Activated CD8-positive, alpha-beta memory T cell treated with anti-CD3 and anti-CD28 coated beads for 24 hours (primary cell): Measurements from ENCODE around the gene COX4I1.
"Not testable (repeated sequence)": the region's sequence is repeated elsewhere in the genome, so short reads cannot be mapped to it uniquely, and the experiment has no call there.

Experiments used
- DNase-seq: peaks from one replicate; pipeline ENCODE4 v3.0.0-alpha.2; 2020

The COX4I1 gene

DNA sequence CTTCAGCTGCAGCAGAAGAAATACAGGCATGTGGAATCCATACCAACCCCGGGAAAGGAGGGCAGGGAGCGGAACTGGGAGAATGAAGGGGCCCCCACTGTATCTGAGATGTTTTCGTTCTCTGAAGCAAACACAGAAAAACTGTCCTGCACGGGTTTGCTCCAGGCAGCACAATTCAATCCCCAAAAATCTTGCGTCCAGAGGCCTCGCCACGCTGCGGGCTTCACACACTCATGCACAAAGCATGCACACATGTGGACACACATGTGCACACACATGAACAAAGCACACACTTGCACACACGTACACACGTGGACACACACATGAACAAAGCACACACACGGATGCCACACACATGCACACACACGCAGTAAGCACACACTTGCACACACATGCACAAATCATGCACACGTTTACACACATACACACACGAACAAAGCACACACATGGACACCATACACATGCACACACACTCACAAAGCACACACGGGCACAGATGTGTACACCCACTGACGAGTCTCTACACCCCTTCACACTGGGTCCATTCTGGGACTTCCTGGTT lies 27.3 kb downstream of the COX4I1 start:
- DNase-seq, result no peak

DNA sequence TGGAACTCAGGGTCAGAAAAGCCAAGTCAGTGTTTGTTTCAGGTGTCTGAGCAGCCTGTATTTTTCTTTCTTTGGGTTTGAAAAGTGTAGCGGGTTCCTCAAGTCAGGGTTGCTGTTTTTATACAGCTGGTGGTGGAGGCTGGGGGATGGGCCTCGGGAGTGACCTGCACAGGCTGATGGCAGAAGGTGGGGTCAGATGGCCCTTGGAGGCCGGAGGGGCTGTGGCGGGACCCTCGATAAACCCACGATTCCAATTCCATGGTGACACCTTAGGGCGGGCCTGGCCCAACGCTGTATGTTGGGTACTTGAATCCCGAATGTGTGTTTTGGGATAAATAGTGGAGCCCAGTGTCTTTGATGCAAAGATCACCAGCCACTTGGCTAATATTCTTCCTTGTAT lies 28.7 kb downstream of the COX4I1 start:
- DNase-seq, result no peak

DNA sequence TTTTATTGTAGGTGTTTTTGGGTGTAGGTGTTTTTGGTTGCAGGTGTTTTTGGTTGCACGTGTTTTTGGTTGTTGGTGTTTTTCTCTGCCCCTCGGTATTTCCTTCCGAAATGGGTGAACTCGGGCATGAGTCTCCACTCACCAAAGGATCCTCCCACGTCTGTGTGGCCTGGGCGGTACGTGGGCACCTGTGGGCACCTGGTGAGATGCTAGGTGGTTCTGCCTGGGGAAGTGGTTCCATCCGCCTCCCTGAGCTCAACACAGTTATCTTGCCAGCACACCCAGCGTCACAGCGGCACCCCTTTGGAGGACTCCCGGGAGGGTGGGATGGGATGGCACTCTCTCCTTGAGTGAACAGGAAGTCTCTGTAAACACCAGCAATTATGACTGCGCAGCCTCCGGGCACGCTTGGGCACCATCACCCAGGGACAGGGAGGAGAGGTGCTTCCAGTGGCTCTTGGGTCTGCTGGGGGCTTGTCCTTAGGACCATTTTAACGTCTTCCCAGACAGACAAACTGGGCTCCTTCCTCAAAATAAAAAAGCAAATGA lies 29.8 kb downstream of the COX4I1 start:
- no peak for DNase-seq

DNA sequence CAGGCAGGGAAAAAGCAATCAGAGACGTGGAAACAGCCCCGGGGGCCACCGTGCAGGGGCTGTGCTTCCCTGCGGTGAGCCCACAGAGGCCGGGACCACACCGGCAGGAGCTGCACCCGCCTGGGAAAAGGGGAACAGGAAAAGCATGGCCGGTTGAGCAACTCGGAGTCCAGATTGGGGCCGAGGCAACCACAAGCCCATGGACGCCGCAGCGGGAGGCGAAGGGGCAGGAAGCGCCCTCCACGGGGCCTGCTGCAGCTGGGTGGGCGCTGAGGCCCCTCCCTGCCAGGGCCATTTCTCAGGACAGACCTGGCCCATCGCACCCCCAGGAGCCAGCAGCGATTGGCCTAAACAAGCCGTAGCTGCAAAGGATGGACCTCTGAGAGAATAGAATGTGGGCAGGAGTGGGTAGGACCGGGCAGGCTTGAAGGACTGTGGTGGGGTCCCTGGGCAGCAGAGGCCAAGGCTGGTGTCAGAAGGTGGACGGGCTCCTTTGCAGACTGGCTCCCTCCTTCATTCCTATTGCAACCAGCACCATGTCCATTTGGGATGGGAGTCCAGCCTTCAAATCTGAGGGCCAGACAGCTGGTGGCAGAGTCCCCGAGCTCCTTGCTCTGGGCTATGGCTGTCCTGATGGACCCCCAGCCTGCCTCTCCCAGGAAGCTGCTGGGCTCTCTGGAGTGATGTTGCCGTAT lies 30.4 kb downstream of the COX4I1 start:
- DNase-seq, result no peak

DNA sequence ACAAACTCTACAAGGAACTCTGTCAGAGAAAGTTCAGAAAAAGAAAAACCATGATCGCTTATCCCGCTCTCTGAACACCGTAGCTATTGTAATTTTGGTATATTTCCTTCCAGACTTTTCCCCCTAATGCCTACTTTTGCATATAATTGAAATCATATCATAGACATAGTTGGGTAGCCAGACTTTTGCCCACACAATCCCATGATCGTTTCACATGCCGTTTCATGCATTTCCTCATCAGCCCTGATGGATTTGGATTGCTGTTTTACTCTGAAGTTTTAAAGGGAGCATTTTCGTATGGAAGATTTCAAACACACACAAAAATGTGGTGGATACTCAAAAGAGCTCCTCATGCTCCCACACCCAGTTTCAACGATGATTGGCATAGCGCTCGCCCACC lies 31.3 kb downstream of the COX4I1 start:
- DNase-seq, result no peak

DNA sequence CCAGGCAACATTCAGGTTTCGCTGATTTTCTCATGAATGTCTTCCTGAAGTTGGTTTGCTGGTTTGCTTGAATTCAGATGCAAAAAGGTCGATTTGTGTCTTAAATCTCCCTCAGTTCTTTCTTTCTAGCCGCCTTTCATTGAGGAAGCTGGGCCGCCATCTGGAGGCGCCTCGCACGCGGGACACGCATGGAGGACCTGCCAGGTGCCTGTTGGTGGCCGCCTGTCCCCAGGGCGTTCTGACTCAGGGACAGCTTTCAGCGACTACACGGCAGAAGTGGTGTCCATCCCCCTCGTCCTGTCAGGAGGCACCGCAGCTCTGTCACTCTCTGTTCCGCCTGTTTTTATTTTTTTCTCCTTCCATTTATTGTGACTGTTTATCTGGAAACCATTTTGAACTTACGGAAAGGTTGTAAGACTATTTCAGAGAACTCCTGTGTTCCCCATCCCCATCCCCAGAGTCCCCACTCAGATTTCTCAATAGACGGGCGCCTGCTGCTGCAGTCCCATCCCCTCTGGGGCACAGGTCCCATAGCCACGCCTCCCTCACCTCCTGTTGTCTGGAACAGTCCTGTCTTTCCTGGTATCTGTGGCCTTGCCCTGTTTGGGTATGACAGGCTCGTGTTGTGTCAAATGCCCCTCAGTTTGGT lies 33.2 kb downstream of the COX4I1 start:
- no peak for DNase-seq

DNA sequence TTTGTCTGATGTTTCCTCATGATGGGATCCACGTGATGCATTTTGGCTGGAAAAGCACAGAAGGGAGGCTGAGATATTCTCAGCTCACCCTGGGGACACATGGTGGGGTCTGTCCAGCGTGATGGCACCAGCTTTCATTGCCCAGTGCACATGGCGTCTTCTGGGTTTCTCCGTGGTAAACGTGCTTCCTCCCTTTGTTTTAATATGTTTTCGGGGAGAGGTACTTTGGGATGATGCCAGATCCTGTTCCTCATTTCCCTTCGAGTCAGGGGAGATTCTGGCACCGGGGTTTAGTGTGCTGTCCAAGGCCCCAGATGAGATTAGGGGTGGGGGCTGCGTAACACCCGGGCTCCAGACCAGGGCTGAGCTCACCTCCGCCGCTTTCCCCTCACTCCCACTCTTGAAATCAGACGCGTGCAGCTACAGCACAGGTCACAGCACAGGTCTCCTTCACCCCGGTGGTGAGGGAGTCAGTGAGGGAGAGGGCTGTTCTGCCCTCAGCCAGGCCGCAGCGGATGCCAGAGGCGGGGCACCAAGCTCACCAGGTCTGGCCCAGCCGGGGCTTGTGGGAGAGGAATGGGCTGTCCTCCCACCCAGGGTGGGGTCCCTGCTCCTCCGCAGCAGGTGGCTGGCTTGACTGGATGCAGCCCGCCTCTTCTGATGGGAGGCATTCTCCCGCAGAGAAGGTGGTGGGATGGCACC lies 33.9 kb downstream of the COX4I1 start:
- no peak for DNase-seq

DNA sequence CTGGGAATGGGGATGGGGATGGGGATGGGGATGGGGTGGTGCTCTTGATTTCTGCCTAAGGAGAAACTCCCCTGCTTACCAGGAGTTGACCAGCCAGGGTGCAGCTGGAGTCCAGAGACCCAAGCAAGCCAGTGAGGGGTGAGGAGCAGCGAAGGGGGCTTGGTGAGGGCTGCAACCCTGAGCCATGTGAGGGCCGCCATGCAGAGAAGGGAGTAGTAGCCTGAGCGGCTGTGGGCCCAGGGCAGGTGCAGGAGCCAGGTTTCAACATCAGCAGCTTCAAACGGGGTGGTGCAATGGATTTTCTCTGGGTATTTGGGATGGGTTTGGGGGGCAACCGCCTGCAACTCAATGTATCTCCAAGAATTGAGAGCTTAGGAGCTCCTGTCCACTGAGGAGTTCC lies 35.2 kb downstream of the COX4I1 start:
- DNase-seq, result no peak

DNA sequence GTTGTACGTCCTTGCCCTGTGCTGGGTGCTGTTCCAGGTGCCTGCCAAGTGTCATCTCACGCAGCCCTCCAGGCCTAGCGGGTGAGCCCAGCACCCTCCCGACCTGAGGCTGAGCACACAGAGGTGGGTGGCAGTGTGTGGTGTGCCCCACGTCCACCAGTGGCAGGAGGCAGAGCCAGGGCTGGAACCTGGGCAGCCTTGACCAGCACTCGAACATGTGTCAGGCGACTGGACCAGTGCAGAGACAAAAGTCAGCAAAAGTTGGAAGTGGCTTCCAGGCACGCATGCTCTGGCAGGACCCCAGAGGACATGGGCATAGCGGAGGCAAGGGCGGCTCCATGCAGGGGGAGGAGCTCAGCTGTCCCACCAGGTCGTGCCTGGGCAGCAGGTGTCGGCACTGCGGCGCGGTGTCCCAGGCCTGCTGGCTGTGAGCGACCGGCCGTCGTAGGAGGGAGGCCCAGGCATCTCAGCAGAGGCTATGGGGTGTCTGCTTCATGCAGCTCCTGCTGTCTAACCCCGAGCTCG lies 35.8 kb downstream of the COX4I1 start:
- no peak for DNase-seq

DNA sequence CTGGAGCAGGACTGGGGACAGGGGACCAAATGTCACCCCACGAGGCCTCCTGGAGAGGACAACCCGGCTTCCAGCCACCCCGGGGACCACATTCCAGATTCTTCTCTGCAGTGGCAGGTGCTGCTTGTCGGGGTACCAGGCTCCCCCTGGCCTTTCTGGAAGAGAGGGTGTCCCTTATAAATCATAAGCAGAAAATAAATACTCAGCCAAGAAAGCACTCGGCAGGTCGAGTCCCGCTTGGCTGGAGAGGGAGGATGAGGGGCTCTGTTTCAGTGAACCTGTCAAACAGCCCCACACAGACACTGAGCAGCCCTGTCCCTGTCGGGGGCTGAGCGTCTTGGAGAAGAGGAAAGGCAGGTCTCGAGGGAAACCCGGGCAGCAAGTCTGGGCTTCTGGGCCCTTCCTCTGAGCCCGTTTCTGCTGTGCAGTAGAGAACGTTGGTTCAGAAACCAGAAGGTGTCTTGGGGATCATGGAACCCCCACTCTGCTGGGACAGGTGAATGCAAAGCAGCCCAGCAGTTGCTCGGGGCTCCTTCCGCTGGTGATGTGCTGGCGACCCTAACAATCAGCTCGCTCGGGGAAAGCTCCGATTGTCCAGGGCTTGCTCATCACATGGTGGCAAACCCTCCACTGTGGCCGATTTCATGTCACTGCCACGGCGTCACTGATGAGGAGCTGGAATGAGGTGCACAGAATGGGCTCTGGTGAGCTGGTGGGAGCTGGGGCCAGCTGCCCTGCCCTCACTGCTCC lies 36.6 kb downstream of the COX4I1 start:
- DNase-seq, result no peak

DNA sequence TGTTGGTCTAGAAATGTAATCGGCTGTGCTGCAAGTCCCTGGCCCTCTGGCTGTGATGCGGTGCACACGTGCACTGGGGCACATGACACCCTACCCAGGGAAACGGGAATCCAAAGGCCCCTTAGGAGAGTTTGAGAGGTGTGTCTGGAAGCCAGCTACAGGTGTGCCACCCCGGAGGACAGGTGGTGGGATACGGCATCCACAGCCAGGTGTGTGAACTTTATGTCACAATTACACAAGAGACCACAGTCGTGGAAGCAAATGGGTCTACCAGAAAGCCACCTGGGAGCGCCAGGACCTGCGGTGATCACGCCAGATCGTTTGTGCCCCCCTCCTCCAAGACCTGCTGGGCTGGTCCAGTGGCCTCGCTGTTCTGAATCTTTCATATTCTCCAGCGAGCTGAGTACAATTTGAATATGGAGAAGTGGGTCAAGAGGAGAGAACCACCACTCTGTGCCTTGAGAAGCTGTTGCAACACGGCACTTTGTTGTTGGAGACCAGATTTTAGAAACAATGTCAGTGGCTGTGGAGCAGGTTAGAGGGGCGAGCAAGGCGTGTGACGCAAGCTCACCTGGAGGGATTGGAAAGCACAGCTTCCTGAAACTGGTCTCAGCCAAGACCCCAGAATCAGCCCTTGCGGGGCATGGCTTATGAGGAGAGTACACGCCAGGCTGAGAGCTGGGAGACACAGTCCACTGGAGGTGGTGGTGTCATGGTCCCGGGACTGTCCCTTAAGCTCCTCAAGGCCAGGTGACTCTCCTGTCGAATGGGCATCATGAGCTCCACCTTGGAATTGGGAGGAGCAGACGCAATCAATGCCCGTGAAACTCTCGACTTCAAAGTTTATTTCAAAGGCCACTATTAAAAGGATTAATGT lies 37.4 kb downstream of the COX4I1 start:
- DNase-seq, result no peak

DNA sequence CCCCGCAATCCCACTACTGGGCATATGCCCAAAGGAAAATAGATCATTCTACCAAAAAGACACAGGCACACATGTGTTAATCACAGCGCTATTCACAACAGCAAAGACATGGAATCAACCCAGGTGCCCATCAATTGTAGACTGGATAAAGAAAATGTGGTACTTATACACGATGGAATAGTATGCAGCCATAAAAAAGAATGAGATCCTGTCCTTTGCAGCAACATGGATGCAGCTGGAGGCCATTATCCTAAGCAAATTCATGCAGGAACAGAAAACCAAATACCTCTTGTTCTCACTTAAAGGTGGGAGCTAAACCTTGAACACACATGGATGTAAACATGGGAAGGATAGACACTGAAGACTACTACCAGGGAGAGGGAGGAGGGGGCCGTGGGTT lies 38.2 kb downstream of the COX4I1 start:
- DNase-seq, result not testable (repeated sequence)

DNA sequence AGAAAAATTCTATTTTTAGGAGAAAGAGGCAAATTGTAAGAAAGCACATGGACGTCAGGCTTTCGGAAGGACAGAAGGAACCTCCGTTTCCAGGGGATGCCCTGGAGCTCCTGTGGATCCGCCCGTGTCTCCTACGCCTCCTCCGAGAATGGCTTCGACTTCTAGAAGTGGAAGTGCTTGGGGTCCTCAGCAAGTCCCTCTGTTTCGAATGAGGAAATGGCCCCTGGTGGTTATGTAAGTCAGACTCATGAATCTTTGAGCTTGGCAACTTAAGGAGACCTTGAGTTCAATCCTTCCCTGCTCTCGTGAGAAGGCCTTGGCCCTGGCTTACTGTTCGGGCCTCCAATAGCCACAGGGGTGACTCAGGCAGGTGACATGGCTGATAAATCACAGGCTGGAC lies 38.9 kb downstream of the COX4I1 start:
- DNase-seq, result no peak

DNA sequence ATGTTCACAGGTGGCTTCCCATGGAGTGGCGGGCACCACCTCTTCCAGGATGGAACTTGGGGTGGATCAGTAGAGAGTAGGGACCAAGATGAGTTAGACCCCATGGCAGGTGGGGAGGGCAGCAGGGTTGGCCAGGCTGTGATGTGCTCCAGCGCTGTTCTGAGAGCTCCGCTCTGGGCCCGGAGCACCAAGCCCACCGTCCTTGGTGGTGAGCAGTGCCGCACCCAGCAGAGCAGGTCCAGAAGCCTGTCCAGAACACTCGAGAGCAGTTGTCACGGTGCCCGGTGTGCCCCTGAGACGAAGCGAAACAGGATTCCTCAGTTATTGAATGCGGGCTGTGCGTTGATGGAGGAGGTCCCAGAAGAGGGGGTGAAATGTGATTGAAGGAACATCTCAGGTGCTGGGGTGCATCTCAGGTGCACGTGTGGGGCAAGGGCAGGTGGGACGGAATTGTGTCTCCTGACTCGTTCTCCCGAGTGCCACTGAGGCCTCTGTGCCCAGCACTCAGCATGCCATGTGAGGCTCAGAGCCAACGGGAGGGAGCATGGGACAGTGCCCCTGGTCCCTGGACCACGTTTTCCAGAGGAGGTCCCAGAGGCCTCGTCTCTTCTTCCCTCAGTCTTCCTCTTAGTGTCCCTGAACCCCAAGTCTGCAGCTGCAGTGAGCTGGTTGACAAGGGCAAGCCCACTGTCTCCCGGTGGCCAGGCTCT lies 39.5 kb downstream of the COX4I1 start:
- DNase-seq, result no peak

DNA sequence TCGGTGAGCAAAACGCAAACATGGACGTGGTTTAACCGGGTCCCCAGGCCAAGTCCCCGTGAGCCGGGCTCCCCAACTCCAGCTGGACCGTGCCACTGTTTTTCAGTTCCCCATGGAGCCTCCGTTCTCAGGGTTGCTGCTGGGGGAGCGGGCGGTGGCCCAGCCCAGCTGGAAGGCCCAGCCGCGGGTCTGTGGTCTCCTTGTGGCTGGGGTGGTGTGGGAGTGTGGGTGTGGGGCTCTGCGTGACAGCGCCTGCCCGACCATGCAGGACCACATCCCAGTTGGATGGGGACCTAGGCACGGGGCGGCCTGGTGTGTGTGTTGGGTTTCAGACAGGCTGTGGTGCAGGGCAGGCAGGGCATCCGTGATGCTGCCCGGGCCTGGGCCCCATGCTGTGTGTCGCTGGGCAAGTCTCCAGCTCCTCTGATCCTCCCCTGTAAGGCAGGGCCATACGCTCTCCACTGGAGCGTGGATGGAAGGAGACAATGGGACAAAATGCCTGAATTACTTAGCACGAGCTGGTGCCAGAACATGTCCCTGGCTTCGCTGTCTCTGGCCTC lies 40.3 kb downstream of the COX4I1 start:
- no peak for DNase-seq

DNA sequence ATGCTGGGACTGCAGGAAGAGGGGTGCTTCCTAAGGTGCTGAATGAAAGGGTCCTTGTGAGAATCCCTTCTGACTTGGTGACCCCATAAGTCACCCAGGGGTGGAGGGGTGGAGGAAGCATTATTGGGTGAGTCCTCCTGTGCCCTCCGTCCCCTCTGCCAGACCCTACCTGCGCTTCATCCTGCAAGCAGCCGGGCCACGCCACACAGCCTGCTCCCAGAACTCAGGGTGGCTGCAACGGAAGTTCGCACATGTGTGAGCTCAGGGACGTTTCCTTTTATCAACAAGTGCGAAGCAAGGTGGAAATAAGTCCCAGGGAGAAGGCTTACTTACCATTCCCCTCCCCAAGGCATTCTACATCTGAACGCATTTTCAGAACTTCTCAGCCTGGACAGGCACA lies 40.9 kb downstream of the COX4I1 start:
- DNase-seq, result no peak

DNA sequence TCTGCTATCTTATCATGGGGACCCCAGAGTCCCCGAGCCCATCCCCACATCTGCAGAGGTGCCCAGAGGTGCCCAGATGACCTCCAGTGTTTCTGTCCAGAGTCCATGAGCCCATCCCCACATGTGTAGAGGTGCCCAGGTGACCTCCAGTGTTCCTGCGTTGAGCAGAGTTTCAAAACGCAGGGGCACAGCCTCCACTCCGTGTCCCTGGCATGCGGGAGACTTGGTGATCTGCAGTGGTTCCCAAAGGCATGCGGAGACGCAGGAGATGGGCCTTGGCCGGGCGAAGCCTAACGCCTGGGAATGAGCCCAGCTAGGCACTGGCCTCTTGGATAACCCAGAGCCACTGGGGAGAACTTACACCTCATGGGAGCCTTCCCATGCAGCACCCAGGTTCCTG lies 41.3 kb downstream of the COX4I1 start:
- DNase-seq, result no peak

DNA sequence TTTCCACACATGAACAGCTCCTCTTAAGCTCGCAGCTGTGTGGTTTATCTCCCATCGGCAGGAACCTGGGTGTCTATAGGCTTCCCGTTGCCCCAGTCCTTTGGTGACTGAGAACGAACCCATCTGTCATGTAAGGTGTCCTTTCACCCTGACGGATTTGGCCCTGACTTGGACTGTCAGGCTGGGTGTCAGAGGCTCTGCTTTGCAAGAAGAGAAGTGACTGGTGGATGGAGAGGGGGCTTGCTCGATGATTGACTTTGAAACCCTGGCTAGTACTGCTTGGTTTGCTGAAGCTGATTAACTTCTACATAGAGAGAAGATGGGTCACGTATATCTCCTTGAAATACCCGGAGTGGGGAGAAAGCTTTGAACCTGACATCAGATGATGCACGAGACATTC lies 42.9 kb downstream of the COX4I1 start:
- DNase-seq, result no peak

DNA sequence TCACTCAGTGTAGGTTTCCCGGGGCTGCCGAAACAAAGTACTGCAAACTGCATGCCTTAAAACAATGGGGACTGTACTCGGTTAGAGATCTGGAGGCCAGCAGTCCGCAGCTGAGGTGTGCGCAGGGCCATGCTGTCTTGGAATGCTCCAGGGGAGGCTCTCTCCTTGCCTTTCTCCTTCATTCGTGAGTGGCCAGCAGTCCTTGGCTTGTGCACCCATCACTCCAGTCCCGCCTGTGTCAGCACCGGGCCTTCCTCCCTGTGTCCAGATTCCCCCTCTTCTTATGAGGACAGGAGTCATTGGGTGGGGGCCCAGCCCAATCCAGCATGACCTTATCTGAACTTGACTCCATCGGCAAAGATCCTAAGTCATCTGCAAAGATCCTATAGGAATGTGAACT lies 43.4 kb downstream of the COX4I1 start:
- DNase-seq, result no peak

DNA sequence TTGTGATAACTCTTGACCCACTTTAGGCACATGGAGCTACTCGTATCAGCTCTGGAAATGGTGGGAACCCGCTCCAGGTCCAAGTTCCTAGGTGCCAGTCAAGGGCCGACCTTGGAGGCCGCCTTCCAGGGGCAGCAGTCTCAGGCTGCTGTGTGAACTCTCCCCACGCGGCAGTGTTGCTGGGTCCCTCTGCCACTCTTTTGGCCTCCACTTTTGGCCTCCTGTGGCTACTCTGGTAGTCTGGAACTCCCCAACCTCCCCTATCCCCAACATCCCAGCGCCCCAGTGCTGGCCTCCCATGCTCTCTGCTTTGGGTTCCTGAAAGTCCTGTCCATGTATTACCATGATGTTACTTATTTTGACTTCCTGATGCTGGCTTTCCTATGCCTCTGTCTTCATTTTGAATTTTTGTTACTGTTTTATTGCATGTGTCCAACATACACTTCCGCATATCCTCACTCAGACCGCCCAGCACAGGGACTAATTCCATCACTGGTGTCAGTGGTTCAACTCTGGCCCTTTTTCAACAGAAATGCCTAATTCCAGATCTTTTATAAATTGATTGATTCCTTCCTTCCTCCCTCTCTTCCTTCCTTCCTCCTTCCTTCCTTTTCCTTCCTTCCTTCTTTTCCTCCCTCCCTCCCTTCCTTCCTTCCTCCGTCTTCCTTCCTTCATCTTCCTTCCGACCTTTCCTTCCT lies 44.1 kb downstream of the COX4I1 start:
- DNase-seq, result no peak
